GM06990 (cell line): Measurements from ENCODE around the gene HLA-DMA.
A peak's percentile ranks its signal among the peaks of the same experiment; 100 is the strongest.

Source experiments
- DNase-seq: peaks from one replicate; pipeline ENCODE4 v3.0.0-alpha.2; 2011; ENCODE audit not compliant: insufficient read length; ENCODE audit errors: extremely low read depth
- H3K27me3 ChIP-seq: replicated peaks from 2 replicates; pipeline ENCODE4 v1.6.0; 2011; ENCODE audit warnings: low read length; ENCODE audit not compliant: control insufficient read depth, insufficient read depth
- H3K36me3 ChIP-seq: 2 replicates; pipeline ENCODE4 v1.5.1; 2011; ENCODE audit warnings: low read length; ENCODE audit not compliant: control insufficient read depth, insufficient read depth
- H3K4me3 ChIP-seq: replicated peaks from 2 replicates; pipeline ENCODE4 v1.5.1; 2011; ENCODE audit warnings: low read depth, mild to moderate bottlenecking, control low read depth, low read length
- TF ChIP-seq, protein P1 (sequence below): IDR thresholded peaks from 2 replicates; pipeline ENCODE4 v1.5.1; 2011; ENCODE audit warnings: low read length, control low read depth, mild to moderate bottlenecking, inconsistent platforms; ENCODE audit not compliant: insufficient read depth, poor library complexity, severe bottlenecking

The HLA-DMA gene

GRCh38 chr6:32935551-32936238 is 17.2 kb downstream of the HLA-DMA start:
- DNase-seq: no peak
- Histone ChIP-seq H3K36me3 (peaks cover 15% of the 10 kb centered on the region), H3K4me3 (no peak overlapping the region), H3K27me3 (no peaks in the 10 kb centered on the region)
- TF ChIP-seq, protein P1, sequence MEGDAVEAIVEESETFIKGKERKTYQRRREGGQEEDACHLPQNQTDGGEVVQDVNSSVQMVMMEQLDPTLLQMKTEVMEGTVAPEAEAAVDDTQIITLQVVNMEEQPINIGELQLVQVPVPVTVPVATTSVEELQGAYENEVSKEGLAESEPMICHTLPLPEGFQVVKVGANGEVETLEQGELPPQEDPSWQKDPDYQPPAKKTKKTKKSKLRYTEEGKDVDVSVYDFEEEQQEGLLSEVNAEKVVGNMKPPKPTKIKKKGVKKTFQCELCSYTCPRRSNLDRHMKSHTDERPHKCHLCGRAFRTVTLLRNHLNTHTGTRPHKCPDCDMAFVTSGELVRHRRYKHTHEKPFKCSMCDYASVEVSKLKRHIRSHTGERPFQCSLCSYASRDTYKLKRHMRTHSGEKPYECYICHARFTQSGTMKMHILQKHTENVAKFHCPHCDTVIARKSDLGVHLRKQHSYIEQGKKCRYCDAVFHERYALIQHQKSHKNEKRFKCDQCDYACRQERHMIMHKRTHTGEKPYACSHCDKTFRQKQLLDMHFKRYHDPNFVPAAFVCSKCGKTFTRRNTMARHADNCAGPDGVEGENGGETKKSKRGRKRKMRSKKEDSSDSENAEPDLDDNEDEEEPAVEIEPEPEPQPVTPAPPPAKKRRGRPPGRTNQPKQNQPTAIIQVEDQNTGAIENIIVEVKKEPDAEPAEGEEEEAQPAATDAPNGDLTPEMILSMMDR: no peak

- DNase-seq: peak; percentile 41
- Histone ChIP-seq H3K4me3 (no peak overlapping the region), H3K27me3 (no peaks in the 10 kb centered on the region), H3K36me3 (peaks cover 15% of the 10 kb centered on the region)
- TF ChIP-seq, protein P1: peak; percentile 79
These were observed 19.2 kb downstream of the HLA-DMA start for GRCh38 chr6:32933661-32934085.

- TF ChIP-seq, protein P1: no peak
- no peak overlapping the region for H3K4me3 ChIP-seq
- H3K36me3 ChIP-seq: peaks cover 10% of the 10 kb centered on the region
- no peak for DNase-seq
- no peaks in the 10 kb centered on the region for H3K27me3 ChIP-seq
These were observed 20.6 kb downstream of the HLA-DMA start for GRCh38 chr6:32932132-32932868.

GRCh38 chr6:32931211-32931610 is 21.7 kb downstream of the HLA-DMA start:
- TF ChIP-seq, protein P1: no peak
- H3K36me3 ChIP-seq: peaks cover 4% of the 10 kb centered on the region
- DNase-seq: no peak
- no peaks in the 10 kb centered on the region for H3K27me3 ChIP-seq
- no peak overlapping the region for H3K4me3 ChIP-seq

DNA sequence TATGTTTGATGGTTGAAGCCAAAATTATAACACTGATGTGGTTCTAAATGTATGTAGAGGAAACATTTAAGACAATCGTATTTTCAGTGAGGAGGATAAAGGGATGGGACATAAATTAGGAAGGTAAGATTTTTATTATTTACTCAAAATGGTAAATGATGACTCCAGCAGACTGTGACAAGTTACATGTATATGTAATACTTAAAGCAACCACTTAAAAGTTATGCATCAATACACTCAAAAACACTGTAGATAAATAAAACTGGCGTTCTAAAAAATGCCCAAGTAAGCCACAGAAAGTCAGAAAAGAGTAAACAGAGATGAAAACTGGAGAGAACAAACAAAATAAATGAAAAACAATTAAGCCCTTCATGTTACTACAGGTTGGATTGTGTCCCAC is 30.8 kb downstream of the HLA-DMA start:
- no peaks in the 10 kb centered on the region for H3K27me3 ChIP-seq
- TF ChIP-seq, protein P1: no peak
- H3K4me3 ChIP-seq: no peak overlapping the region
- no peak for DNase-seq
- no peaks in the 10 kb centered on the region for H3K36me3 ChIP-seq
